HepG2 (cell line): ENCODE measurements around the gene ATP4B. TPM values are rescaled to one million over a fixed set of nuclear protein-coding genes. Genes with fewer than 3 reads are reported as not detected.

ENCODE experiments used
- ATAC-seq: fragments of 200-7000 bp; cut with Tn5 transposase; 3 replicates; pipeline ENCODE4 v1.9.1; 2020; ENCODE audit warnings: mild to moderate bottlenecking, moderate library complexity
- BruUV-seq: library from RNA; stranded (reverse); fragments of 400-500 nt; replicated peaks from 2 replicates; lab custom pipeline; 2021; lab: Mats Ljungman, UMichigan
- CTCF ChIA-PET: fragments of 300-600 bp; formaldehyde crosslinking; extraction: SDS; loops from one replicate; lab custom pipeline; 2021; ENCODE audit warnings: low total read pairs, inconsistent platforms, low intra/inter-chr PET ratio; lab: Yijun Ruan, JAX
- POLR2A ChIA-PET: fragments of 350-600 bp; sonication (Branson Sonifier 250); formaldehyde crosslinking; loops from one replicate; lab custom pipeline; 2020; ENCODE audit warnings: antibody characterized with exemption, inconsistent platforms; lab: Yijun Ruan, JAX
- DNase-seq: peaks from one replicate; pipeline ENCODE4 v3.0.0-alpha.2; 2015; ENCODE audit warnings: low spot score
- FAIRE-seq: peaks from 3 replicates; lab custom pipeline; 2011; peaks lifted over from hg19 to GRCh38; lab: Jason Lieb, UNC
- H2AFZ ChIP-seq: one replicate; pipeline ENCODE4 v1.6.1; 2011; ENCODE audit warnings: low read length, inconsistent platforms
- H3K27ac ChIP-seq: fragments of 300-600 bp; 3 replicates; pipeline ENCODE4 v1.8.0; 2011; ENCODE audit warnings: mixed run types, mild to moderate bottlenecking, mixed read lengths, low read length, inconsistent platforms; ENCODE audit not compliant: insufficient read depth; ENCODE audit errors: extremely low read length
- H3K27me3 ChIP-seq, 2 experiments: fragments of 200-600 bp in 1 of 2; 2 replicates in 1 of 2; 3 replicates in 1 of 2; pipeline versions ENCODE4 v1.6.0 to v1.8.0; 2011; ENCODE audit warnings: low read length in 2 of 2, mild to moderate bottlenecking in 2 of 2, moderate library complexity in 2 of 2, inconsistent platforms in 1 of 2; ENCODE audit not compliant: insufficient read depth in 2 of 2, control insufficient read depth in 1 of 2
- H3K36me3 ChIP-seq, 2 experiments: fragments of 200-600 bp in 1 of 2; replicated peaks in 1 of 2; 2 replicates in 1 of 2; 3 replicates in 1 of 2; pipeline versions ENCODE4 v1.5.1 to v1.8.0; 2011; ENCODE audit warnings: low read length in 2 of 2, inconsistent platforms in 1 of 2; ENCODE audit not compliant: insufficient read depth in 2 of 2, control insufficient read depth in 1 of 2
- H3K4me1 ChIP-seq: 2 replicates; pipeline ENCODE4 v1.5.1; 2012; ENCODE audit warnings: low read length, inconsistent platforms; ENCODE audit not compliant: insufficient read depth
- H3K4me2 ChIP-seq: 2 replicates; pipeline ENCODE4 v1.6.0; 2011; ENCODE audit warnings: low read depth, low read length, inconsistent platforms
- H3K4me3 ChIP-seq, 3 experiments: fragments of 200-600 bp in 1 of 3; sonication (generic), shearing (Covaris generic) in 1 of 3; replicated peaks in 1 of 3; 2 replicates each; pipeline ENCODE4 v1.5.1; 2011 to 2016; ENCODE audit warnings: low read length in 3 of 3, inconsistent platforms in 2 of 3, low read depth in 2 of 3, mild to moderate bottlenecking in 2 of 3, control low read depth in 1 of 3, mixed read lengths in 1 of 3; ENCODE audit not compliant: insufficient read depth in 1 of 3
- H3K79me2 ChIP-seq: one replicate; pipeline ENCODE4 v1.6.1; 2011; ENCODE audit warnings: low read length, inconsistent platforms; ENCODE audit not compliant: insufficient read depth
- H3K9ac ChIP-seq: 2 replicates; pipeline ENCODE4 v1.6.0; 2011; ENCODE audit warnings: mild to moderate bottlenecking, low read depth, low read length, inconsistent platforms; ENCODE audit not compliant: insufficient read depth
- H3K9me3 ChIP-seq: 2 replicates; pipeline ENCODE4 v1.5.1; 2012; ENCODE audit warnings: mild to moderate bottlenecking, low read length
- H4K20me1 ChIP-seq: 2 replicates; pipeline ENCODE4 v1.6.0; 2011; ENCODE audit warnings: inconsistent platforms, mild to moderate bottlenecking, low read length, moderate library complexity; ENCODE audit not compliant: insufficient read depth
- ATF7 ChIP-seq, 2 experiments: fragments of 450-650 bp in 1 of 2; sonication (generic) in 1 of 2; formaldehyde crosslinking in 1 of 2; IDR thresholded peaks; 2 replicates each; pipeline versions ENCODE4 v1.4.0 to v1.6.1; 2016 to 2020; ENCODE audit warnings: antibody characterized with exemption in 1 of 2, mild to moderate bottlenecking in 1 of 2, missing genetic modification reagents in 1 of 2
- CBX5 ChIP-seq: sonication (generic); formaldehyde crosslinking; IDR thresholded peaks from 2 replicates; pipeline ENCODE4 v1.4.0; 2020; ENCODE audit warnings: missing genetic modification reagents, borderline replicate concordance
- CCAR2 ChIP-seq: fragments of 200-400 bp; formaldehyde crosslinking; optimal IDR thresholded peaks from 2 replicates; pipeline ENCODE3; 2018; ENCODE audit warnings: low read depth, mild to moderate bottlenecking, low read length, moderate library complexity
- EHMT2 ChIP-seq: fragments of 200-600 bp; sonication (generic); IDR thresholded peaks from 2 replicates; pipeline ENCODE4 v1.7.0; 2017; ENCODE audit warnings: antibody characterized with exemption, low read depth, low read length, borderline replicate concordance
- IRX3 ChIP-seq: sonication (generic); formaldehyde crosslinking; IDR thresholded peaks from 2 replicates; pipeline ENCODE4 v1.8.1; 2023; ENCODE audit warnings: mild to moderate bottlenecking, low read depth, missing genetic modification reagents, borderline replicate concordance
- LCORL ChIP-seq, 2 experiments: fragments of 450-650 bp in 1 of 2; sonication (generic) in 1 of 2; formaldehyde crosslinking in 1 of 2; IDR thresholded peaks; 2 replicates each; pipeline versions ENCODE4 v1.5.0 to v1.6.1; 2017 to 2020; ENCODE audit warnings: antibody characterized with exemption in 1 of 2, missing genetic modification reagents in 1 of 2
- MIER3 ChIP-seq: IDR thresholded peaks from 2 replicates; pipeline ENCODE4 v1.6.1; 2016; ENCODE audit warnings: missing compliant biosample characterization, borderline replicate concordance
- NONO ChIP-seq, 2 experiments: fragments of 450-650 bp in 1 of 2; sonication (generic) in 1 of 2; formaldehyde crosslinking in 1 of 2; IDR thresholded peaks in 1 of 2; conservative IDR thresholded peaks in 1 of 2; 2 replicates each; pipeline versions ENCODE4 v1.6.1 to v1.8.0; 2017 to 2022; ENCODE audit warnings: mild to moderate bottlenecking in 1 of 2, missing genetic modification reagents in 1 of 2, moderate library complexity in 1 of 2
- SRSF9 ChIP-seq: fragments of 200-400 bp; formaldehyde crosslinking; IDR thresholded peaks from 2 replicates; pipeline ENCODE4 v1.6.1; 2018; ENCODE audit warnings: borderline replicate concordance, mild to moderate bottlenecking, low read depth, low read length; ENCODE audit not compliant: insufficient read depth, poor library complexity, severe bottlenecking
- ZBTB21 ChIP-seq: sonication (generic); formaldehyde crosslinking; IDR thresholded peaks from 2 replicates; pipeline ENCODE4 v1.4.0; 2020; ENCODE audit warnings: missing genetic modification reagents
- ZNF160 ChIP-seq: sonication (generic); formaldehyde crosslinking; IDR thresholded peaks from 2 replicates; pipeline ENCODE4 v1.8.0; 2022; ENCODE audit warnings: mild to moderate bottlenecking, inconsistent platforms, missing genetic modification reagents
- ZNF367 ChIP-seq: sonication (generic); formaldehyde crosslinking; IDR thresholded peaks from 2 replicates; pipeline ENCODE4 v1.4.0; 2020; ENCODE audit warnings: missing genetic modification reagents, borderline replicate concordance
- ZNF782 ChIP-seq: sonication (generic); formaldehyde crosslinking; IDR thresholded peaks from 2 replicates; pipeline ENCODE4 v1.4.0; 2020; ENCODE audit warnings: missing genetic modification reagents, mild to moderate bottlenecking, borderline replicate concordance
- ZNF788 ChIP-seq: sonication (generic); formaldehyde crosslinking; IDR thresholded peaks from 2 replicates; pipeline ENCODE4 v1.5.0; 2020; ENCODE audit warnings: mild to moderate bottlenecking, missing genetic modification reagents, borderline replicate concordance
- ZNF841 ChIP-seq: sonication (generic); formaldehyde crosslinking; IDR thresholded peaks from 2 replicates; pipeline ENCODE4 v1.8.1; 2023; ENCODE audit warnings: missing genetic modification reagents, borderline replicate concordance
- ZNF891 ChIP-seq: sonication (generic); formaldehyde crosslinking; IDR thresholded peaks from 2 replicates; pipeline ENCODE4 v1.5.0; 2020; ENCODE audit warnings: mild to moderate bottlenecking, missing genetic modification reagents
- ZSCAN31 ChIP-seq: sonication (generic); formaldehyde crosslinking; IDR thresholded peaks from 2 replicates; pipeline ENCODE4 v1.5.0; 2020; ENCODE audit warnings: low read depth, mild to moderate bottlenecking, missing genetic modification reagents
- ZZZ3 ChIP-seq: sonication (generic); formaldehyde crosslinking; IDR thresholded peaks from 2 replicates; pipeline ENCODE4 v1.4.0; 2020; ENCODE audit warnings: missing genetic modification reagents, mild to moderate bottlenecking, borderline replicate concordance
- WGBS: methylation state at CpG from one replicate; pipeline ENCODE4 v1.1.6; 2017; ENCODE audit warnings: low lambda C conversion rate; 5-methylcytosine and 5-hydroxymethylcytosine counted together
- in situ Hi-C: cut with HindIII; loops from 2 replicates; pipeline ENCODE4 v1.10.0; 2017; ENCODE audit warnings: low pct_unique_long_range_greater_than_20kb; ENCODE audit not compliant: extremely low pct_ligation_motif_present
- intact Hi-C: fragments of 100-400 bp; cut with micrococcal nuclease; formaldehyde crosslinking; loops from one replicate; pipeline ENCODE4 v1.10.0; 2022; ENCODE audit not compliant: unreplicated experiment
- polyA plus RNA-seq, 8 experiments: library from polyadenylated mRNA; depleted of rRNA in 3 of 8; stranded (reverse) in 7 of 8; unstranded in 1 of 8; fragments of >200 nt; fragmentation: Illumina TruSeq in 4 of 8; extraction: Trizol in 4 of 8; gene quantifications; 2 replicates each; pipeline versions ENCODE4 v1.2.1 to v1.2.3, GENCODE V29; 2011 to 2016; ENCODE audit warnings: low read depth in 4 of 8, missing spikeins in 1 of 8, mixed read lengths in 1 of 8; ENCODE audit not compliant: insufficient read depth in 1 of 8
- total RNA-seq, 5 experiments: library from RNA; depleted of rRNA; stranded (reverse); fragments of >200 nt; fragmentation: Illumina TruSeq; extraction: Trizol; gene quantifications; 2 replicates each; pipeline ENCODE4 v1.2.3, GENCODE V29; 2016; ENCODE audit warnings: low read depth in 1 of 5
- TF ChIP-seq, protein P1 (sequence below): sonication (generic); formaldehyde crosslinking; IDR thresholded peaks from 2 replicates; pipeline ENCODE4; 2020; ENCODE audit warnings: missing genetic modification reagents, mild to moderate bottlenecking, borderline replicate concordance

The ATP4B gene
- total and polyA plus RNA-seq, 2 of the 13 experiments (the other 11 are each of a cell fraction or from before 2014, with no cell fraction given), result not detected

GRCh38 chr13:113611996-113612395 lies 46.0 kb downstream of the ATP4B start (continued):
- TF ChIP-seq, protein P1, sequence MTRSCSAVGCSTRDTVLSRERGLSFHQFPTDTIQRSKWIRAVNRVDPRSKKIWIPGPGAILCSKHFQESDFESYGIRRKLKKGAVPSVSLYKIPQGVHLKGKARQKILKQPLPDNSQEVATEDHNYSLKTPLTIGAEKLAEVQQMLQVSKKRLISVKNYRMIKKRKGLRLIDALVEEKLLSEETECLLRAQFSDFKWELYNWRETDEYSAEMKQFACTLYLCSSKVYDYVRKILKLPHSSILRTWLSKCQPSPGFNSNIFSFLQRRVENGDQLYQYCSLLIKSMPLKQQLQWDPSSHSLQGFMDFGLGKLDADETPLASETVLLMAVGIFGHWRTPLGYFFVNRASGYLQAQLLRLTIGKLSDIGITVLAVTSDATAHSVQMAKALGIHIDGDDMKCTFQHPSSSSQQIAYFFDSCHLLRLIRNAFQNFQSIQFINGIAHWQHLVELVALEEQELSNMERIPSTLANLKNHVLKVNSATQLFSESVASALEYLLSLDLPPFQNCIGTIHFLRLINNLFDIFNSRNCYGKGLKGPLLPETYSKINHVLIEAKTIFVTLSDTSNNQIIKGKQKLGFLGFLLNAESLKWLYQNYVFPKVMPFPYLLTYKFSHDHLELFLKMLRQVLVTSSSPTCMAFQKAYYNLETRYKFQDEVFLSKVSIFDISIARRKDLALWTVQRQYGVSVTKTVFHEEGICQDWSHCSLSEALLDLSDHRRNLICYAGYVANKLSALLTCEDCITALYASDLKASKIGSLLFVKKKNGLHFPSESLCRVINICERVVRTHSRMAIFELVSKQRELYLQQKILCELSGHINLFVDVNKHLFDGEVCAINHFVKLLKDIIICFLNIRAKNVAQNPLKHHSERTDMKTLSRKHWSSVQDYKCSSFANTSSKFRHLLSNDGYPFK (CRISPR knock-in tag), result no peak
- TF ChIP-seq ZNF891, result no peak
- TF ChIP-seq ZBTB21 (CRISPR knock-in tag), result no peak
- no peak for TF ChIP-seq IRX3 (CRISPR knock-in tag)
- no peak for TF ChIP-seq NONO (IDR thresholded peaks at IDR 0.05)
- TF ChIP-seq NONO (CRISPR knock-in tag; conservative IDR thresholded peaks at IDR 0.05), result no peak

GRCh38 chr13:113610266-113610665 lies 47.7 kb downstream of the ATP4B start:
- intact Hi-C loops, result no loop called here
- in situ Hi-C loops, result no loop called here
- no peak for FAIRE-seq
- TF ChIP-seq MIER3 (CRISPR knock-in tag) (no peak), ZNF160 (no peak), SRSF9 (no peak), ZNF841 (CRISPR knock-in tag) (no peak), EHMT2 (no peak), ZNF788 (CRISPR knock-in tag) (no peak), CCAR2 (no peak), ZNF367 (no peak), ATF7 (IDR thresholded peaks at IDR 0.05) (no peak), ATF7 (CRISPR knock-in tag; IDR thresholded peaks at IDR 0.05) (no peak), LCORL (IDR thresholded peaks at IDR 0.05) (no peak), LCORL (CRISPR knock-in tag; IDR thresholded peaks at IDR 0.05) (no peak), ZSCAN31 (no peak), CBX5 (CRISPR knock-in tag) (no peak), ZNF782 (CRISPR knock-in tag) (no peak), ZZZ3 (no peak)

More at GRCh38 chr13:113610266-113610665, 47.7 kb downstream of the ATP4B start:
- ChIA-PET POLR2A (no interaction called here), CTCF (no interaction called here)
- no peak overlapping the region for H3K9ac ChIP-seq
- H2AFZ ChIP-seq, result no peak overlapping the region
- no TSS peak for BruUV-seq
- no peaks in the 10 kb centered on the region for H3K27me3 ChIP-seq
- H3K9me3 ChIP-seq, result no peaks in the 10 kb centered on the region
- H3K4me3 ChIP-seq, result no peak overlapping the region
- ATAC-seq, result no peak
- H4K20me1 ChIP-seq, result peaks cover 4% of the 10 kb centered on the region; the same call in 1 of the 2 replicates
- H3K27ac ChIP-seq, result no peak overlapping the region
- H3K36me3 ChIP-seq, result peaks cover 8 to 58% of the 10 kb centered on the region in 2 experiments
- no peak overlapping the region for H3K4me2 ChIP-seq
- no peak for DNase-seq
- H3K4me1 ChIP-seq, result no peaks in the 10 kb centered on the region
- H3K79me2 ChIP-seq, result peaks cover 75% of the 10 kb centered on the region
- 94% methylated on average over 10 of the region's 19 CpGs for WGBS
